Panc1 (cell line): ENCODE data around the gene XRCC4.

Experiments used
- POLR2AphosphoS5 ChIP-seq: IDR thresholded peaks from 2 replicates; pipeline ENCODE4 v1.6.1; 2012; ENCODE audit warnings: mild to moderate bottlenecking, low read depth, low read length, moderate library complexity
- SIN3A ChIP-seq: IDR thresholded peaks from 2 replicates; pipeline ENCODE4 v1.6.1; 2012; ENCODE audit warnings: low read depth, mild to moderate bottlenecking, low read length, moderate library complexity, borderline replicate concordance; ENCODE audit not compliant: insufficient read depth
- TCF7L2 ChIP-seq: IDR thresholded peaks from 2 replicates; pipeline ENCODE4 v1.6.1; 2011; ENCODE audit warnings: mild to moderate bottlenecking, low read depth, low read length, inconsistent platforms
- TF ChIP-seq, protein P1 (sequence below): fragments of 450-650 bp; IDR thresholded peaks from 2 replicates; pipeline ENCODE4 v1.5.1; 2017; ENCODE audit warnings: mild to moderate bottlenecking
- TF ChIP-seq, protein P2 (sequence below), 2 experiments: IDR thresholded peaks; 2 replicates each; pipeline ENCODE4 v1.6.1; 2011 to 2012; ENCODE audit warnings: low read depth in 2 of 2, control low read depth in 1 of 2, low read length in 1 of 2, mild to moderate bottlenecking in 1 of 2, moderate library complexity in 1 of 2; ENCODE audit not compliant: insufficient read depth in 1 of 2

DNA sequence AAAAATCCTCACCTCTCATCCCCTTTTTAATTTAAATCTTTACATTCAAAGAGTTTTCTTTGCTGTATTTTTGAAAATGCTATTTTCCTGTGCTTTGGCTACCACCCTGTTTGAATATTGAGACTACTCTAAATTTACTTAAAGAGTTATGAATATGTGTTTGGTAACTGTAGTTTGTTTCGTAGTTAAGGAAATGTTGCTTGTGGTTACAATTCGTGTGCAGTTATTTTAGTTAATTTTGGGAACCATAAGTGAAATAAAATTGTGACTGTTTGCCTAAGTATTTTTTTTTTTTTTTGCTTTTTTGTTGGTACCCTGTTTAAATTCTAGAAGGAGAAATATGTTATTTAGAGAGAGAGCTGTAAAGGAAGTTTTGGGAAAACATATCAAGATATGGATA is 78.7 kb downstream of the XRCC4 start:
- TF ChIP-seq, protein P1, sequence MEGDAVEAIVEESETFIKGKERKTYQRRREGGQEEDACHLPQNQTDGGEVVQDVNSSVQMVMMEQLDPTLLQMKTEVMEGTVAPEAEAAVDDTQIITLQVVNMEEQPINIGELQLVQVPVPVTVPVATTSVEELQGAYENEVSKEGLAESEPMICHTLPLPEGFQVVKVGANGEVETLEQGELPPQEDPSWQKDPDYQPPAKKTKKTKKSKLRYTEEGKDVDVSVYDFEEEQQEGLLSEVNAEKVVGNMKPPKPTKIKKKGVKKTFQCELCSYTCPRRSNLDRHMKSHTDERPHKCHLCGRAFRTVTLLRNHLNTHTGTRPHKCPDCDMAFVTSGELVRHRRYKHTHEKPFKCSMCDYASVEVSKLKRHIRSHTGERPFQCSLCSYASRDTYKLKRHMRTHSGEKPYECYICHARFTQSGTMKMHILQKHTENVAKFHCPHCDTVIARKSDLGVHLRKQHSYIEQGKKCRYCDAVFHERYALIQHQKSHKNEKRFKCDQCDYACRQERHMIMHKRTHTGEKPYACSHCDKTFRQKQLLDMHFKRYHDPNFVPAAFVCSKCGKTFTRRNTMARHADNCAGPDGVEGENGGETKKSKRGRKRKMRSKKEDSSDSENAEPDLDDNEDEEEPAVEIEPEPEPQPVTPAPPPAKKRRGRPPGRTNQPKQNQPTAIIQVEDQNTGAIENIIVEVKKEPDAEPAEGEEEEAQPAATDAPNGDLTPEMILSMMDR: no peak
- TF ChIP-seq POLR2AphosphoS5: no peak
- no peak for TF ChIP-seq SIN3A
- TF ChIP-seq, protein P2, sequence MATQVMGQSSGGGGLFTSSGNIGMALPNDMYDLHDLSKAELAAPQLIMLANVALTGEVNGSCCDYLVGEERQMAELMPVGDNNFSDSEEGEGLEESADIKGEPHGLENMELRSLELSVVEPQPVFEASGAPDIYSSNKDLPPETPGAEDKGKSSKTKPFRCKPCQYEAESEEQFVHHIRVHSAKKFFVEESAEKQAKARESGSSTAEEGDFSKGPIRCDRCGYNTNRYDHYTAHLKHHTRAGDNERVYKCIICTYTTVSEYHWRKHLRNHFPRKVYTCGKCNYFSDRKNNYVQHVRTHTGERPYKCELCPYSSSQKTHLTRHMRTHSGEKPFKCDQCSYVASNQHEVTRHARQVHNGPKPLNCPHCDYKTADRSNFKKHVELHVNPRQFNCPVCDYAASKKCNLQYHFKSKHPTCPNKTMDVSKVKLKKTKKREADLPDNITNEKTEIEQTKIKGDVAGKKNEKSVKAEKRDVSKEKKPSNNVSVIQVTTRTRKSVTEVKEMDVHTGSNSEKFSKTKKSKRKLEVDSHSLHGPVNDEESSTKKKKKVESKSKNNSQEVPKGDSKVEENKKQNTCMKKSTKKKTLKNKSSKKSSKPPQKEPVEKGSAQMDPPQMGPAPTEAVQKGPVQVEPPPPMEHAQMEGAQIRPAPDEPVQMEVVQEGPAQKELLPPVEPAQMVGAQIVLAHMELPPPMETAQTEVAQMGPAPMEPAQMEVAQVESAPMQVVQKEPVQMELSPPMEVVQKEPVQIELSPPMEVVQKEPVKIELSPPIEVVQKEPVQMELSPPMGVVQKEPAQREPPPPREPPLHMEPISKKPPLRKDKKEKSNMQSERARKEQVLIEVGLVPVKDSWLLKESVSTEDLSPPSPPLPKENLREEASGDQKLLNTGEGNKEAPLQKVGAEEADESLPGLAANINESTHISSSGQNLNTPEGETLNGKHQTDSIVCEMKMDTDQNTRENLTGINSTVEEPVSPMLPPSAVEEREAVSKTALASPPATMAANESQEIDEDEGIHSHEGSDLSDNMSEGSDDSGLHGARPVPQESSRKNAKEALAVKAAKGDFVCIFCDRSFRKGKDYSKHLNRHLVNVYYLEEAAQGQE (IDR thresholded peaks at IDR 0.05; ENCODE audit: insufficient read depth in 1 of 2, low read depth in 2 of 2, low read length in 1 of 2): no peak
- TF ChIP-seq TCF7L2: no peak
